ENCODE data around the gene CAMK2G.

- TF ChIP-seq TAF1 (IDR thresholded peaks at IDR 0.05; ENCODE audit: low read depth) = no peak
- TF ChIP-seq RAD21 (IDR thresholded peaks at IDR 0.05; ENCODE audit: low read depth) = no peak
- TF ChIP-seq EP300 (IDR thresholded peaks at IDR 0.05; ENCODE audit: borderline replicate concordance) = no peak
- TF ChIP-seq TCF12 (IDR thresholded peaks at IDR 0.05; ENCODE audit: low read depth) = no peak
- no peak for TF ChIP-seq REST (IDR thresholded peaks at IDR 0.05; ENCODE audit: low read depth)
- no peak for TF ChIP-seq TEAD4 (IDR thresholded peaks at IDR 0.05)
- no peak for TF ChIP-seq MAX (IDR thresholded peaks at IDR 0.05)
- no peak for TF ChIP-seq CEBPB (IDR thresholded peaks at IDR 0.05)
- TF ChIP-seq FOXM1 (IDR thresholded peaks at IDR 0.05; ENCODE audit: borderline replicate concordance, low read depth) = no peak
- no peak for TF ChIP-seq CREB1 (IDR thresholded peaks at IDR 0.05; ENCODE audit: low read depth)
- no peak for TF ChIP-seq YY1 (IDR thresholded peaks at IDR 0.05; ENCODE audit: low read depth)
Measured at GRCh38 chr10:73802276-73802991, 71.9 kb downstream of the CAMK2G start.
